Mesothelial cell of epicardium (in vitro differentiated cells): ENCODE results near the gene LRRN3. TPM values are rescaled to one million over a fixed set of nuclear protein-coding genes. Genes with fewer than 3 reads are reported as not detected.

Source experiments
- DNase-seq, 2 experiments: peaks; one replicate each; pipeline ENCODE4 v3.0.0; 2021; ENCODE audit warnings: low spot score in 2 of 2; ENCODE audit not compliant: unreplicated experiment in 2 of 2
- H3K27ac Mint-ChIP-seq: 2 replicates; pipeline ENCODE4 v1.8.0; 2021; ENCODE audit warnings: mixed read lengths
- H3K27me3 Mint-ChIP-seq: 2 replicates; pipeline ENCODE4 v1.8.0; 2021; ENCODE audit warnings: low read depth, mixed read lengths
- H3K36me3 Mint-ChIP-seq: 2 replicates; pipeline ENCODE4 v1.8.0; 2021; ENCODE audit warnings: mixed read lengths
- H3K4me1 Mint-ChIP-seq: 2 replicates; pipeline ENCODE4 v1.8.0; 2021; ENCODE audit warnings: mixed read lengths
- H3K4me3 Mint-ChIP-seq: 2 replicates; pipeline ENCODE4 v1.8.0; 2021; ENCODE audit warnings: mild to moderate bottlenecking, moderate library complexity, mixed read lengths
- H3K9me3 Mint-ChIP-seq: 2 replicates; pipeline ENCODE4 v1.8.0; 2021; ENCODE audit warnings: mixed read lengths
- total RNA-seq: library from RNA; stranded (reverse); gene quantifications from 3 replicates; pipeline ENCODE4 v1.2.1, GENCODE V29; 2021
- TF ChIP-seq, protein P1 (sequence below): fragments of 200-600 bp; sonication (generic); IDR thresholded peaks from one replicate; pipeline ENCODE4 v1.5.0; 2021; ENCODE audit warnings: antibody characterized with exemption; ENCODE audit not compliant: unreplicated experiment

LRRN3 gene
- total RNA-seq, 1 donor from 2014 or later = 9.4 TPM

DNA sequence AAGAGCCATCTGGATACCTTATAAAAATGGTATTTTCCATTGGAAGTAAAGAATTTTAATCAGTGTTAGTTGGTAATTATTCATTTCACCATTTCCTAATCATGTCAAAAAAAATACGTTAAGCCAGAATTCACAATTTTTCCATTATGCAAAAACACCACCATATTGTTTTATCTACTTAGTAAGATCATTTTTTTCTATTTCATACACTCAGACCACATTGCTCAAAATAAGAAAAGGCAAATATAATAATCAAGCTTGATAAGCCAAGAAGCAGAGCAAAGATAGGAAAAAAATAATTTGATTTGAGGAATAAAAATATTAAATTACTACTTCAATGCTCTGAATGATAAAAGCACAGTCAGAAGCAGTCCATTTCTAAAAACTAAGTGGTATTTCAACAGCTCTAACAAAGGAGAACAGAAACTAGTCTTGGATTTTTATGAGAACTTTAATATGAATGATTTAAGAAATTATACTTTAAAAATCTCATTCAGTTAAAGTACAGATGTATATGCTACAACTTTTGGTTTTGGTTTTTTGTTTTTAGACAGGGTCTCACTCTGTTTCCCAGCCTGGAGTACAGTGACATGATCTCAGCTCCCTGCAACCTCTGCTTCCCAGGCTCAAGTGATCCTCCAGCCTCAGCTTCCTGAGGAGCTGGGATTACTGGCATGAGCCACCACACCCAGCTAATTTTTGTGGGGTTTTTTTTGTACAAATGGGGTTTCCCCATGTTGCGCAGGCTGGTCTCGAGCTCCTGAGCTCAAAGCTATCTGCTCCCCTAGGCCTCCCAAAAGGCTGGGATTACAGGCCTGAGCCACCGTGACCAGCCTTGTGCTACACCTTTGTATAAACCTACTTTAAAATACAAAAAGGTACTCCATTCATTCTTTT is 46.6 kb downstream of the LRRN3 start:
- Mint-ChIP-seq H3K4me1 (peaks cover 13% of the 10 kb centered on the region), H3K9me3 (no peaks in the 10 kb centered on the region), H3K27me3 (no peaks in the 10 kb centered on the region), H3K27ac (peak overlapping the region; percentile 85), H3K4me3 (no peak overlapping the region), H3K36me3 (no peaks in the 10 kb centered on the region)
- TF ChIP-seq, protein P1, sequence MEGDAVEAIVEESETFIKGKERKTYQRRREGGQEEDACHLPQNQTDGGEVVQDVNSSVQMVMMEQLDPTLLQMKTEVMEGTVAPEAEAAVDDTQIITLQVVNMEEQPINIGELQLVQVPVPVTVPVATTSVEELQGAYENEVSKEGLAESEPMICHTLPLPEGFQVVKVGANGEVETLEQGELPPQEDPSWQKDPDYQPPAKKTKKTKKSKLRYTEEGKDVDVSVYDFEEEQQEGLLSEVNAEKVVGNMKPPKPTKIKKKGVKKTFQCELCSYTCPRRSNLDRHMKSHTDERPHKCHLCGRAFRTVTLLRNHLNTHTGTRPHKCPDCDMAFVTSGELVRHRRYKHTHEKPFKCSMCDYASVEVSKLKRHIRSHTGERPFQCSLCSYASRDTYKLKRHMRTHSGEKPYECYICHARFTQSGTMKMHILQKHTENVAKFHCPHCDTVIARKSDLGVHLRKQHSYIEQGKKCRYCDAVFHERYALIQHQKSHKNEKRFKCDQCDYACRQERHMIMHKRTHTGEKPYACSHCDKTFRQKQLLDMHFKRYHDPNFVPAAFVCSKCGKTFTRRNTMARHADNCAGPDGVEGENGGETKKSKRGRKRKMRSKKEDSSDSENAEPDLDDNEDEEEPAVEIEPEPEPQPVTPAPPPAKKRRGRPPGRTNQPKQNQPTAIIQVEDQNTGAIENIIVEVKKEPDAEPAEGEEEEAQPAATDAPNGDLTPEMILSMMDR = no peak
- no peak for DNase-seq

DNA sequence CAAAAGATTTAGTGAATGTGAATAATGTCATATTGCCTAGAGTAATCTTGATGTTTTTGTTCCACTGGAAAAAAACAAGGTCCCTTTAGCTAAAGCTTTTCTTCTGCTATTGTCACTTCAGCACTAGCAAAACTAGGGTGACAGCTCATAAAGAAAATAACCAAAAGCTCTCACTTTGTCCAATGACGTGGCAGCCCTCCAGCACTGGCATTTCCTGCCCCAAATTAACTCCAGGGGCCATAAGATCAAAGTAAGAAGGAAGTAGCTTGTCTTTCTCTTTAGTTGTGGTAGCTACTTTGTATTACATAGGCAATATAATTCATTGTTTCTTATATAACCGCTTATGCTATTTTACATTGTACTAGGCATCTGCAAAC is 47.3 kb downstream of the LRRN3 start:
- Mint-ChIP-seq H3K36me3 (no peaks in the 10 kb centered on the region), H3K9me3 (no peaks in the 10 kb centered on the region), H3K4me3 (no peak overlapping the region), H3K27me3 (no peaks in the 10 kb centered on the region), H3K4me1 (peaks cover 13% of the 10 kb centered on the region), H3K27ac (peak overlapping the region; percentile 85)
- TF ChIP-seq, protein P1 = no peak
- DNase-seq = no peak

DNA sequence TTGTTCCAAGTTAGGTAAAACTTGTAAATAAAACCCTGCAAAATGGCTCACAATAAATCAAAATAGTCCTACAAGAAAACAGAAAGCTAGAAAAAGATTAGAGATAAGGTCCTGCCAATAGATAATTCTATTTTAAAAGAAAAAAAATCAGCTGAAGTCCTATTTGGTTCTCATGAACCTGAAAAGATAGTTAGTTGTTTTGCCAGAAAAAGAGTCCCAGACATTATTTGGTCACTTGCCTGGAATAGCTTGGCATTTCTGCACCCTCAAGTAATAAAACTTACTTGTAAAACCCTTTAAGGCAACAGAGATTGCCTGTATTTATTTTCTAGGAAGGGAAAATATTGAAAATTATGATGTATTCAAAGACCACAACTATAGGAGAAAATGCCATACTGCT is 47.7 kb downstream of the LRRN3 start:
- TF ChIP-seq, protein P1 = no peak
- no peaks in the 10 kb centered on the region for H3K27me3 Mint-ChIP-seq
- H3K27ac Mint-ChIP-seq = peak overlapping the region; percentile 85
- no peaks in the 10 kb centered on the region for H3K36me3 Mint-ChIP-seq
- no peaks in the 10 kb centered on the region for H3K9me3 Mint-ChIP-seq
- H3K4me1 Mint-ChIP-seq = peaks cover 13% of the 10 kb centered on the region
- no peak for DNase-seq
- H3K4me3 Mint-ChIP-seq = no peak overlapping the region

DNA sequence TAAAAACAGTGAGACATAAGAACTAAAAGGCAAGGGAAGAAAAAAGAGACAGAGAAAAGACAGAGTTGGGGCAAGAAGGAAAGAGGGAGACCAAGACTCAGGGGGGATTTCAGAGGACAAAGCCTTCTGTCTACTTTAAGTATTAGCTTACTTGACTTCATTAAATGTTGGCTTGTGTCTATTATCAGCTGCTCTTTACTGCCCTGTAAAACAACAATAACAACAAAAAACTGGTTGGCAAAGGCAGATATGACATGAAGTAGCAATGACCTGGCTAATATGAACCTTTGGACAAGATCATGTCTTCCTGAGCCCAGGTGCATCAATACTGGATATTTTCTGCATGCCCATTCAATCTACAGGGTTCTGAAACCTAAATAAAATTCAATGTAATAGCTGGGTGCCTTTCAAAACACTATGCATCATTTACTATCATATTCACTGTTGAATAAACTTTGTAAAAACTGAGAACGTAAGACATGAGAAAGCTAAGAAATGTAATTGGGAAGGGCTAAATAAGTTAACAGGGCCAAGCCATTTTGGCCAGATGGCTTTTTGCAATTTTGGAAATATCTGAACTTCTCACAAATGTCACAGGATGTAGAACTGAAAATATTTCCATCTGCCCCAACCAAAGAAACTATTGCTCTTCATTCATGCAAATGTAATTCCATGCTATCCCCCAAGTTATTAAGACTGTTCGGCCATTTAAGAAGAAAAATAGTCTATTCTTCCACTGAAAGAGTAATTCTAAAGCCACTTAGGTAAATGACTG is 49.4 kb downstream of the LRRN3 start:
- no peak for DNase-seq
- Mint-ChIP-seq H3K4me3 (no peak overlapping the region), H3K27ac (peak overlapping the region; percentile 3), H3K4me1 (peaks cover 13% of the 10 kb centered on the region), H3K27me3 (no peaks in the 10 kb centered on the region), H3K36me3 (no peaks in the 10 kb centered on the region), H3K9me3 (no peaks in the 10 kb centered on the region)
- TF ChIP-seq, protein P1 = no peak

DNA sequence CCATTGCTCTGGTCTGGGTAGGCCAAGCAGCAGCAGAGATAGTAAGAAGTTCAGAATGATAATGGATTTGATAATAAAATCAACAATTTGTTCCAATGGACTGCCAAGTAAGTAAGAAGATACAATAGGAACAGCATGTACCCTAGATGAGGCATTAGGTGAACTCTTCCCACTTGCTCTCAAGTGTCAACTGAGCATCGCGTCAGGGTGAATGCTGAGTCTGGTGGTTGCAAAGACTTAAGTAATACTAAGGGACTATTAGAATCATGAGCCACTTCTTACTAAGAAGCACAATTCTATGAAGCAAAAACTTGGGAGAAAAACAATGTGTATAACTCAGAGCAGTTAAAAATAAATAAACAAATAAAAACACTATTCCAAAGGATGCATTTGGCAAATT is 54.5 kb downstream of the LRRN3 start:
- Mint-ChIP-seq H3K27ac (no peak overlapping the region), H3K4me3 (no peak overlapping the region), H3K27me3 (no peaks in the 10 kb centered on the region), H3K36me3 (no peaks in the 10 kb centered on the region), H3K4me1 (no peaks in the 10 kb centered on the region), H3K9me3 (no peaks in the 10 kb centered on the region)
- DNase-seq = no peak
- TF ChIP-seq, protein P1 = no peak
